Left ventricle myocardium inferior (tissue), 1 donor: ENCODE results near the gene SETBP1. TPM values are rescaled to one million over a fixed set of nuclear protein-coding genes. Genes with fewer than 3 reads are reported as not detected.

Experiments
- DNase-seq: peaks from one replicate; pipeline ENCODE4 v3.0.0-alpha.2; 2020
- H3K27ac ChIP-seq: fragments of 200-600 bp; replicated peaks from 2 replicates; pipeline ENCODE4 v1.8.0; 2021
- H3K27me3 ChIP-seq: fragments of 200-600 bp; 2 replicates; pipeline ENCODE4 v1.8.0; 2021; ENCODE audit warnings: low read depth
- H3K36me3 ChIP-seq: fragments of 200-600 bp; 2 replicates; pipeline ENCODE4 v1.8.0; 2021
- H3K4me1 ChIP-seq: fragments of 200-600 bp; 2 replicates; pipeline ENCODE4 v1.8.0; 2021
- H3K4me3 ChIP-seq: fragments of 200-600 bp; 2 replicates; pipeline ENCODE4 v1.8.0; 2021; ENCODE audit warnings: mild to moderate bottlenecking, moderate library complexity
- H3K9me3 ChIP-seq: fragments of 200-600 bp; replicated peaks from 2 replicates; pipeline ENCODE4 v1.8.0; 2021
- intact Hi-C: fragments of 100-400 bp; cut with micrococcal nuclease; formaldehyde crosslinking; loops from one replicate; pipeline ENCODE4 v1.11.0; 2022
- total RNA-seq: library from RNA; stranded (reverse); fragmentation: NEBNext Ultra II Directional; extraction: Animal tissue kit (Norgen Biotek cat#: 25700); gene quantifications from one replicate; pipeline ENCODE4 v1.2.1, GENCODE V29; 2021
- TF ChIP-seq, protein P1 (sequence below): fragments of 200-600 bp; IDR thresholded peaks from 2 replicates; pipeline ENCODE4 v1.8.0; 2021; ENCODE audit warnings: antibody characterized with exemption, mild to moderate bottlenecking, borderline replicate concordance
- donor health status: DM: no; HTN: yes; CAD: no; lungs with severe emphysema.

SETBP1 gene
- total RNA-seq, 1 donor from 2014 or later: 10.3 TPM

DNA sequence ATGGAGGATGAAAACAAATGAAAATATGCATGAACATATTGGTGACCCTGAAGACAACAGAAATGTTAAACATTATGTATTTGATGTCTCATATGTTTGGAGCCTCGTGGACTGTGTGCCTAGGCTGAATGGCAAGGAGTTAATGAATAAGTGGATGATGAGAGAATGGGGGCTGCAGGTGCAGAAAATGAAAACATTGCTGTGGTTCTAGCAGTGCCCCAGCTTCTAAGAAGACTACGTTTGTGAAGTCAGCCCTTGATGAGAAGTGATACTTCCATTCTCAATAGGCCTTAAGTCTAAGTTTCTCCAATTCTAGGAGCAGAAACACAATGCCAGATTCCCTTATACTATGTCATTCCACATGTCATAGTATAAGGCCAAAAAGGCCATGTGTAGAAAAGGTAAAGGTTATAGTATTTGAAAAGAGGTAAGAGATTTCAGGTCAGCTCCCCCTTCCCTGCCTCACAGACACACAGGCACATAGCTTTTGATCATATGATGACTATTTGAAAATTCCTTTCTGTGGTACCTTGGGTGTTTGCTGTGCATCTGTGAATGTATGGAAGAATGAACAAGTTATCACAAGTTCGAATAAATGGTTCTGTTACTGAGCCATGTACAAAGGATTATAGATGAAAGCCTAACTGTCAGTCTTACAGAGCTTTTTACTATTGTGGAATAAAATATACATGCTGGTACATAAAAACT lies 280.8 kb downstream of the SETBP1 start:
- H3K27ac ChIP-seq: no peak overlapping the region
- no peaks in the 10 kb centered on the region for H3K27me3 ChIP-seq
- DNase-seq: no peak
- intact Hi-C loops: no loop called here
- H3K36me3 ChIP-seq: no peaks in the 10 kb centered on the region
- TF ChIP-seq, protein P1, sequence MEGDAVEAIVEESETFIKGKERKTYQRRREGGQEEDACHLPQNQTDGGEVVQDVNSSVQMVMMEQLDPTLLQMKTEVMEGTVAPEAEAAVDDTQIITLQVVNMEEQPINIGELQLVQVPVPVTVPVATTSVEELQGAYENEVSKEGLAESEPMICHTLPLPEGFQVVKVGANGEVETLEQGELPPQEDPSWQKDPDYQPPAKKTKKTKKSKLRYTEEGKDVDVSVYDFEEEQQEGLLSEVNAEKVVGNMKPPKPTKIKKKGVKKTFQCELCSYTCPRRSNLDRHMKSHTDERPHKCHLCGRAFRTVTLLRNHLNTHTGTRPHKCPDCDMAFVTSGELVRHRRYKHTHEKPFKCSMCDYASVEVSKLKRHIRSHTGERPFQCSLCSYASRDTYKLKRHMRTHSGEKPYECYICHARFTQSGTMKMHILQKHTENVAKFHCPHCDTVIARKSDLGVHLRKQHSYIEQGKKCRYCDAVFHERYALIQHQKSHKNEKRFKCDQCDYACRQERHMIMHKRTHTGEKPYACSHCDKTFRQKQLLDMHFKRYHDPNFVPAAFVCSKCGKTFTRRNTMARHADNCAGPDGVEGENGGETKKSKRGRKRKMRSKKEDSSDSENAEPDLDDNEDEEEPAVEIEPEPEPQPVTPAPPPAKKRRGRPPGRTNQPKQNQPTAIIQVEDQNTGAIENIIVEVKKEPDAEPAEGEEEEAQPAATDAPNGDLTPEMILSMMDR: no peak
- peaks cover 29% of the 10 kb centered on the region for H3K4me1 ChIP-seq
- H3K4me3 ChIP-seq: no peak overlapping the region
- H3K9me3 ChIP-seq: no peaks in the 10 kb centered on the region

DNA sequence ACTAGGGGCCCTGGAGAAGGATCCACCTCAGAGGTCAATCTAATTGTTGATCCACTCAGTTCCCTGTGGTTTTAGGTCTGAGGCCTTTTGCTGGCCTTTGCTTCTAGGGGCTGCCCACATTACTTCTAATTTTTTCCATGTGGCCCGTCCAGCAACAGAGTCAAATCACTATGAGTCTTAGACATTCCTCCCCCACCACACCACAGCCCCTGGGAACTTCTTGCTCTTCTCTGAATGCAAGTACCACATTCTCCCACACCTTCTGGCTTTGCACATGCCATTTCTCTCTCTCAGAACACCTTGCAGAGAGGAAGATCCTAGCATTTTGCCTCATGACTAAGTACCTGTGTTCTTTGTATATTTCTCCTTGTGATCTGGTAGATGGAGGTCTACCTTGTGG lies 286.9 kb downstream of the SETBP1 start:
- no peak overlapping the region for H3K4me3 ChIP-seq
- intact Hi-C loops: no loop called here
- H3K27me3 ChIP-seq: no peaks in the 10 kb centered on the region
- TF ChIP-seq, protein P1: no peak
- peaks cover 9% of the 10 kb centered on the region for H3K4me1 ChIP-seq
- no peak for DNase-seq
- no peak overlapping the region for H3K27ac ChIP-seq
- H3K9me3 ChIP-seq: no peaks in the 10 kb centered on the region
- no peaks in the 10 kb centered on the region for H3K36me3 ChIP-seq

DNA sequence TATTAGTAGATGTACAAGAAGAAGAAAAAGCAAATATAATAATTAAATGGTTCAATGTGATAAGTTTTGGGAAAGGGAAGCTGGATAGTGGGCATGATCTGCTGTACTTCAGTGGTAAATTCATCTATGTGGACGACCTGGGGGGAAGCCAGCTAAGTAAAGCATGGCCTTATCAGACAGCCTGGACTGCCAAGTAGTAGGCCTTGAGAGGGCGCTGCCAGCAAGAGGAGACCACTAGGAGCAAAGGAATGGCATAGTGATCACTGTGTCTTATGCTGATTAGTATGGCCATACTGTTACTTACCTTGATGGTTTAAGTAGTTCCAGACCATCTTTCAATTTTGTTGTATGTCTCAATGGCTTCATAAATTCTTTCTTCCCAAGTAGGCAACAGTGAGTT lies 287.6 kb downstream of the SETBP1 start:
- Histone ChIP-seq H3K9me3 (no peaks in the 10 kb centered on the region), H3K4me3 (no peak overlapping the region), H3K27me3 (no peaks in the 10 kb centered on the region), H3K36me3 (no peaks in the 10 kb centered on the region), H3K27ac (no peak overlapping the region), H3K4me1 (peaks cover 9% of the 10 kb centered on the region)
- intact Hi-C loops: no loop called here
- TF ChIP-seq, protein P1: no peak
- DNase-seq: no peak

DNA sequence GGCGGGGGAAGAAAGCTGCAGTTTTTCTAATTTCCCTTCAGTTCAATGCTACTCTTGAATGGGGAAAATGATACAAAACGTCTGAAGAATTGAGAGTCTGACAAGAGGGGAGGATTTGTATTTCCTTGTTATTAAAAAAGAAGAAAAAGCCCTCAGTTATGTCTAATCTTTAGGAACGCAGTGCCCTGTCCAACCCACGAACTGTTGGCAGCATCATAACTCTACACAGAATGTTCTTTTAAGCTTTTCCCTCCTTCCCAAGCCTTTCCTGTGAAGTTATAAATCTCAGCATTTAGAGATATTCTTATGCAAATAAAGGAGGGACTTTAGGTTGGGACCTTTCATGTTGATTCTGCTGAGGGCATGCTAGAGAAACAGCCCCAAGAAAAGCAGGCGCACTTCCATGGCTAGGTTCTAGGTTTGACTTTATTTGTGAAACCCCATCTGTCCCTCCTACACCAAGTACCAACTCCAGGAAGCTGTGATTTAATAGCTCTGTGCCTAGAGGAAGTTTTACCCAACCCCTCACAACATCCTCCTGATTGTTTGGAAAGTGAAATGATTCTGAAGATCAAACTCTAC lies 288.6 kb downstream of the SETBP1 start:
- H3K4me3 ChIP-seq: no peak overlapping the region
- H3K27me3 ChIP-seq: no peaks in the 10 kb centered on the region
- intact Hi-C loops: no loop called here
- H3K27ac ChIP-seq: no peak overlapping the region
- no peaks in the 10 kb centered on the region for H3K9me3 ChIP-seq
- TF ChIP-seq, protein P1: no peak
- no peak for DNase-seq
- peaks cover 9% of the 10 kb centered on the region for H3K4me1 ChIP-seq
- H3K36me3 ChIP-seq: no peaks in the 10 kb centered on the region

DNA sequence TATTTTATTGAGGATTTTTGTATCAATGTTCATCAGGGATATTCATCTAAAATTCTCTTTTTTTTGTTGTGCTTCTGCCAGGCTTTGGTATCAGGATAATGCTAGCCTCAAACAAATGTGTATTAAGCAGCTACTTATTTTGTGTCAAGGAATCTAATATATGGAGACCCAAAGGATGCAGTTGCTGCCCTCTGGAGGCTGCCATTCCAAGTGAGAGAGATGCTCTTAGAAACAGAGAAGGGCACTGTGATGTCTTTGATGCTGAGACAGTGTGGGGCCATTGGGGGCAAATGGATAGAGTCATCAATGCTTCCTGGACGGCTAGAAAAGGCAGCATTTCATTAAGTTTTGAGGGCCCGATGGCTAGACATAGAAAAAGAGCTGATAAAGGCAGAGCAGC lies 292.6 kb downstream of the SETBP1 start:
- DNase-seq: no peak
- Histone ChIP-seq H3K27ac (no peak overlapping the region), H3K36me3 (no peaks in the 10 kb centered on the region), H3K4me1 (peaks cover 9% of the 10 kb centered on the region), H3K27me3 (no peaks in the 10 kb centered on the region), H3K9me3 (no peaks in the 10 kb centered on the region), H3K4me3 (no peak overlapping the region)
- intact Hi-C loops: no loop called here
- TF ChIP-seq, protein P1: peak; percentile 39
